Measurements from ENCODE around the gene RADX. TPM values are rescaled to one million over a fixed set of nuclear protein-coding genes. Genes with fewer than 3 reads are reported as not detected.

RADX gene
- polyA plus RNA-seq, 1 of the 3 experiments (the other 2 are of a cell fraction), result not detected

GRCh38 chrX:106613277-106613676 lies 1.5 kb downstream of the RADX start:
- WGBS (ENCODE audit: low lambda C conversion rate), result 2% methylated on average over 4 of the region's 4 CpGs
- H3K4me2 ChIP-seq, result no peak overlapping the region
- no peak overlapping the region for H3K4me3 ChIP-seq (ENCODE audit: low read depth in 2 of 2, low read length in 1 of 2)
- no peaks in the 10 kb centered on the region for H4K20me1 ChIP-seq (ENCODE audit: insufficient read depth)
- no peaks in the 10 kb centered on the region for H3K9me2 ChIP-seq
- ChIA-PET CTCF (interaction anchor here (1.3 kb wide), 1 partner anchor 26 kb away, joined by 4 read pairs; no protein-coding TSS in a partner anchor), POLR2A (no interaction called here)
- H3K27ac ChIP-seq (ENCODE audit: low read depth in 2 of 2, low read length in 1 of 2), result no peak overlapping the region
- no peak for DNase-seq
- no peak overlapping the region for H3K9ac ChIP-seq
- no peaks in the 10 kb centered on the region for H3F3A ChIP-seq (replicated peaks; ENCODE audit: insufficient read depth)
- no peaks in the 10 kb centered on the region for H3K79me2 ChIP-seq (ENCODE audit: insufficient read depth)
- H2AFZ ChIP-seq (ENCODE audit: low read depth), result no peak overlapping the region
- H3K4me1 ChIP-seq (ENCODE audit: control insufficient read depth in 1 of 2, insufficient read depth in 2 of 2, low read depth in 1 of 2, low read length in 1 of 2), result peaks cover 0 to 4% of the 10 kb centered on the region in 2 experiments; a peak in 1 of 4 replicates
- H3K36me3 ChIP-seq (replicated peaks in 1 of 2; ENCODE audit: control insufficient read depth in 1 of 2, insufficient read depth in 2 of 2, low read length in 1 of 2), result no peaks in the 10 kb centered on the region
- no peaks in the 10 kb centered on the region for H3K9me3 ChIP-seq
- peaks cover 55% of the 10 kb centered on the region; the same call in 1 of the 2 replicates for H3K27me3 ChIP-seq (ENCODE audit: insufficient read depth)
- TF ChIP-seq FOXM1 (IDR thresholded peaks at IDR 0.05; ENCODE audit: low read depth), result no peak
- TF ChIP-seq FOSL2 (IDR thresholded peaks at IDR 0.05; ENCODE audit: borderline replicate concordance, low read depth), result no peak
- TF ChIP-seq YY1 (IDR thresholded peaks at IDR 0.05; ENCODE audit: low read depth), result no peak
- TF ChIP-seq USF1 (IDR thresholded peaks at IDR 0.05; ENCODE audit: borderline replicate concordance, low read depth), result no peak
- no peak for TF ChIP-seq FOXJ3 (CRISPR knock-in tag; IDR thresholded peaks at IDR 0.05)
- TF ChIP-seq NRF1 (IDR thresholded peaks at IDR 0.05; ENCODE audit: low read depth, low read length), result no peak
- no peak for TF ChIP-seq MAX (IDR thresholded peaks at IDR 0.05; ENCODE audit: low read depth)
- no peak for TF ChIP-seq JUND (IDR thresholded peaks at IDR 0.05)
- no peak for TF ChIP-seq ZBTB33 (IDR thresholded peaks at IDR 0.05; ENCODE audit: borderline replicate concordance, low read depth)
- no peak for TF ChIP-seq CTCF (IDR thresholded peaks at IDR 0.05)
- TF ChIP-seq NFIC (IDR thresholded peaks at IDR 0.05; ENCODE audit: borderline replicate concordance), result no peak
- no peak for TF ChIP-seq GATA2 (CRISPR knock-in tag; IDR thresholded peaks at IDR 0.05)
- no peak for TF ChIP-seq MEF2A (IDR thresholded peaks at IDR 0.05; ENCODE audit: borderline replicate concordance, low read depth)
- no peak for TF ChIP-seq RXRA (IDR thresholded peaks at IDR 0.05; ENCODE audit: borderline replicate concordance, low read depth)
- TF ChIP-seq GABPA (IDR thresholded peaks at IDR 0.05; ENCODE audit: low read depth), result no peak
- no peak for TF ChIP-seq ELF1 (IDR thresholded peaks at IDR 0.05)
- TF ChIP-seq CHD2 (IDR thresholded peaks at IDR 0.05; ENCODE audit: low read length, partially characterized antibody), result no peak

Data from SK-N-SH (cell line).